Measurements from ENCODE around the gene SLC27A2.
"Not testable (repeated sequence)": the region's sequence is repeated elsewhere in the genome, so short reads cannot be mapped to it uniquely, and the experiment has no call there.

SLC27A2 gene

DNA sequence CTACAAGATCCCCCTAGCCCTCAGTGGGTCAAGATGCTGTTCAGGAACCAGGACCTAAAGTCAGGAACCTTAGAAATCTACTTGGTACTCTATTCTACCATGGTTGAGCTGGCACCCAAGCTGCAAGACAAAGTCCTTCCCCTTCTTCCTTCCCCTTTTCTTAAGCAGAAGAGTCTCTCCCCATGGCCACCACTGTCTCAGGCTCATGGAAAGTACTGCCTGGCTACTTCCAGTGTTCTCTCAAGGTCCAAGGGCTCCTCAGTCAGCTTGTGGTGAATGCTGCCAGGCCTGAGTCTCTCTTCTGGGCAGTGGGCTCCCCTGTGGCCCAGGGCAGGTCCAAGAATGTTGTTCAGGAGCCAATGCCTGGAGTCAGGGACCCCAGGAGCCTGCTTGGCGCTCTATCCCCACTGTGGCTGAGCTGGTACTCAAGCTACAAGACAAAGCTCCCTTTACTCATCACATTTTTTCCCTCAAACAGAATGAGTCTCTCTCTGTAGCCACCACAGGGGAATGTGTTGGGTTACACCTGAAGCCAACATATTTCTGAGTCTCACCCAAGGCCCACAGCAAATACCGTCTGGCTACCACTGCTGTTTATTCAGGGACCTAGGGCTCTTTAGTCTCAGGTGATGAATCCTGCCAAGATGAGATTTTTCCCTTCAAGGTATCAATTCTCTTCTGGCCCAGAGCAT, 18.1 kb upstream of the SLC27A2 start:
- DNase-seq (ENCODE audit: extremely low read depth in 1 of 2, low read depth in 1 of 2) = no peak

DNA sequence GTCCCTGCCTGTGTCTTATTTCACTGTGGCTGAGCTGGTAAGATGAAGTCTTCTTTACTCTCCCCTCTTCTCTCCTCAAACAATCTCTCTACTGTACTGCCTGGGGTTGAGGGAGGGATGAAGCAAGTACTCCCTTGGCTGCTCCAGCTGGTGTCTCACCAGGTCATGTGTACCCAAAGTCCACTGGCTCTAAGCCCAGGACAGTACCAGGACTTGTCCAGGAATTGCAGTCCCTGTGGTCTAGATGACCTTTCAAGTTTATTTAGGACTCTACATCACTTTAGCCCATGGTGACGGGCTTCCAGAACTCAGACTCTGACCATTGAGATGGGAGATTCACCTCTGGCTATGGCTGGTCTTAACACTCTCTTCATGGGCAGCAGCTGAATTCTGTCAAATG, 17.5 kb upstream of the SLC27A2 start:
- DNase-seq (ENCODE audit: extremely low read depth in 1 of 2, low read depth in 1 of 2) = no peak

- DNase-seq (ENCODE audit: extremely low read depth in 1 of 2, low read depth in 1 of 2) = no peak
Observed at GRCh38 chr15:50166216-50166615, 15.8 kb upstream of the SLC27A2 start.

GRCh38 chr15:50167110-50167509, 14.9 kb upstream of the SLC27A2 start:
- DNase-seq (ENCODE audit: extremely low read depth in 1 of 2, low read depth in 1 of 2) = no peak

DNA sequence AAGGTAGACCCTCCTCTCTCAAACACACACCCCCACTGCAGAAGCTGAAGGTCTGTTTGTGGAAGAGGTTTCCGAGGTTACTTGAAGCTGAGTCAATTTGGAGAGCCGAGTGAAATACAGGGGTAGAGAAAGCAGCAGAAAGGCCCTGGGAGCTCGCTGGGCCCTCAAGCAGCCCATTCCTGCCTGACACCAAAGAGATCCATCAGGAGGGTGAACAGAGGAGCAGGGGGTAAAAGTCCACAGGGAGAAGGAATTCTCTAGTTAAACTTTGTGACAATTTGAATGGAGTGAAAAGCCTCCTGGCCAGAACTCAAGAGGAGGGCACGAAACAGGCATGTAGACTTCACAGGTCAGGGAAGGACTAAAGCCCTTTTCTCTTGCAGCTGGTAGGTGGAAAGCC, 13.6 kb upstream of the SLC27A2 start:
- DNase-seq (ENCODE audit: extremely low read depth in 1 of 2, low read depth in 1 of 2) = no peak

- no peak for DNase-seq (ENCODE audit: extremely low read depth in 1 of 2, low read depth in 1 of 2)
Observed at GRCh38 chr15:50168783-50169411, 13.1 kb upstream of the SLC27A2 start.

DNA sequence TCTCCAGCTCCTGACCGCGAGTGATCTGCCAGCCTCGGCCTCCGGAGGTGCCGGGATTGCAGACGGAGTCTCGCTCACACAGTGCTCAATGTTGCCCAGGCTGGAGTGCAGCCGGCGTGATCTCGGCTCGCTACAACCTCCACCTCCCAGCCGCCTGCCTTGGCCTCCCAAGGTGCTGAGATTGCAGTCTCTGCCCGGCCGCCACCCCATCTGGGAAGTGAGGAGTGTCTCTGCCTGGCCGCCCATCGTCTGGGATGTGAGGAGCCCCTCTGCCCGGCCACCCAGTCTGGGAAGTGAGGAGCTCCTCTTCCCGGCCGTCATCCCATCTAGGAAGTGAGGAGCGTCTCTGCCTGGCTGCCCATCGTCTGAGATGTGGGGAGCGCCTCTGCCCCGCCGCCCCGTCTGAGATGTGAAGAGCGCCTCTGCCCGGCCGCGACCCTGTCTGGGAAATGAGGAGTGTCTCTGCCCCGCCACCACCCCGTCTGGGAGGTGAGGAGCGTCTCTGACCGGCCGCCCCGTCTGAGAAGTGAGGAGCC, 9.6 kb upstream of the SLC27A2 start:
- DNase-seq (ENCODE audit: extremely low read depth in 1 of 2, low read depth in 1 of 2) = not testable (repeated sequence)

- DNase-seq (ENCODE audit: extremely low read depth in 1 of 2, low read depth in 1 of 2) = no peak
Observed at GRCh38 chr15:50176869-50177268, 5.1 kb upstream of the SLC27A2 start.

DNA sequence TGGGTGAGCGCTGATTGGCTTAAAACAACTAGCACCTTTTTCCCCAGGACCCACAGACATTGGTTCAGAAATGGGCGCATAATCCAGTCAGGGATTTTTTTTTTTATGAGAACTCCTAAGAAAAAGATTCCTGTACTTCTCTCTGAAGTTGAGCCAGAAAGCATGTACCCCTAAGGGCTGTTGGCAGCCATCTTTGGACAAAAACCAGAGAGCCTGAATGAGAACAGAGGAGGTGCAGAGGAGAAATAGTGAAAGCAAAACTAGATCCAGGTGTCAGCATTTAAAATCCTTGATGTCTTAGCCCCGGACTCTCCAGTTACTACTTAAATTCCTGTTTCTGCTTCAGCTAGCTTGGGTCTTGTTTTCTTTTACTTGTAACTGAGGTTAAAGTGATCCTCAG, 1.9 kb upstream of the SLC27A2 start:
- DNase-seq (ENCODE audit: extremely low read depth in 1 of 2, low read depth in 1 of 2) = no peak

GRCh38 chr15:50180582-50180981, 1.4 kb upstream of the SLC27A2 start:
- DNase-seq (ENCODE audit: extremely low read depth in 1 of 2, low read depth in 1 of 2) = no peak

DNA sequence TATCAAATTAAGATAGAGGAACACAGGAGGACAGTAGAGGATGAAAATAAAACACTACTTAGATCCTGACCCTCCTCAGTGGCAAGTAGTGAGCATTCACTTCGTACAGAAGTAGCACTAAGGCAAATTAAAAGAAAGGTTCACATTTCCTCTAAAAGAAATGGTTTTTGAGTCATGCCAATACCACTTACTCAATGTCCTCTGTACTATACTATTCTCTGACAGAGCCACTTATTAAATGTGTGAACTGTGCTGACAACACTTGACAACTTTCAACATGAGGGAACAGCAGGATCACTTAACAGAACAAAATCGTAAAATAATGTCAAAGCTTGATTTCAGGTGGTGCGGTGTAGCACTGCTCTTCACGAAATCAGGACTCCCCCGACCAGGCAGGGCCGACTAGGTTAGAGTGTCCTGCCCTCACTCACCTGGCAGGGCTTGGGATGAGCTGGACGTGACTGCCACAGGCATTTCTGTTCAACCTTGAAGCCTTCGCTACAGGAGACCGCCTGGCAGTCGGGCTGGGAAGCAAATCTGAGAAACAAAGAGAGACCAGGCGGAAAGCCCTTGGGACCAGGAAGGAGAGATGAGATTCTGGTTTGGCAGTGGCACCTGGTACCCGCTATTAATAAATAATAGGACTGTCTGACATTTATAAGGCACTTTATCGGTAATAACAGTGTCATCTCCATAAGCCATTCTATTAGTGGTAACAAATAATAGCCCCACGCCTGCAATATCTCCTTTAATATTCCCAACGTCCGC, 611 bp upstream of the SLC27A2 start:
- no peak for DNase-seq (ENCODE audit: extremely low read depth in 1 of 2, low read depth in 1 of 2)

DNA sequence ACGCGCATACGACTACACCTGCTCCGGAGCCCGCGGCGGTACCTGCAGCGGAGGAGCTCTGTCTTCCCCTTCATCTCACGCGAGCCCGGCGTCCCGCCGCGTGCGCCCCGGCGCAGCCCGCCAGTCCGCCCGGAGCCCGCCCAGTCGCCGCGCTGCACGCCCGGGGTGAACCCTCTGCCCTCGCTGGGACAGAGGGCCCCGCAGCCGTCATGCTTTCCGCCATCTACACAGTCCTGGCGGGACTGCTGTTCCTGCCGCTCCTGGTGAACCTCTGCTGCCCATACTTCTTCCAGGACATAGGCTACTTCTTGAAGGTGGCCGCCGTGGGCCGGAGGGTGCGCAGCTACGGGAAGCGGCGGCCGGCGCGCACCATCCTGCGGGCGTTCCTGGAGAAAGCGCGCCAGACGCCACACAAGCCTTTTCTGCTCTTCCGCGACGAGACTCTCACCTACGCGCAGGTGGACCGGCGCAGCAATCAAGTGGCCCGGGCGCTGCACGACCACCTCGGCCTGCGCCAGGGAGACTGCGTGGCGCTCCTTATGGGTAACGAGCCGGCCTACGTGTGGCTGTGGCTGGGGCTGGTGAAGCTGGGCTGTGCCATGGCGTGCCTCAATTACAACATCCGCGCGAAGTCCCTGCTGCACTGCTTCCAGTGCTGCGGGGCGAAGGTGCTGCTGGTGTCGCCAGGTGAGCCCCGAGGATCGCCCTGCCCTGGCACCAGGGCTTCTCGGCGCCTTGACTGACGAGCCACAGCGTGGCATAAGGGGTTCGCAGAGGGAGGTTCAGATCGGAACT, 420 bp downstream of the SLC27A2 start:
- no peak for DNase-seq (ENCODE audit: extremely low read depth in 1 of 2, low read depth in 1 of 2)

DNA sequence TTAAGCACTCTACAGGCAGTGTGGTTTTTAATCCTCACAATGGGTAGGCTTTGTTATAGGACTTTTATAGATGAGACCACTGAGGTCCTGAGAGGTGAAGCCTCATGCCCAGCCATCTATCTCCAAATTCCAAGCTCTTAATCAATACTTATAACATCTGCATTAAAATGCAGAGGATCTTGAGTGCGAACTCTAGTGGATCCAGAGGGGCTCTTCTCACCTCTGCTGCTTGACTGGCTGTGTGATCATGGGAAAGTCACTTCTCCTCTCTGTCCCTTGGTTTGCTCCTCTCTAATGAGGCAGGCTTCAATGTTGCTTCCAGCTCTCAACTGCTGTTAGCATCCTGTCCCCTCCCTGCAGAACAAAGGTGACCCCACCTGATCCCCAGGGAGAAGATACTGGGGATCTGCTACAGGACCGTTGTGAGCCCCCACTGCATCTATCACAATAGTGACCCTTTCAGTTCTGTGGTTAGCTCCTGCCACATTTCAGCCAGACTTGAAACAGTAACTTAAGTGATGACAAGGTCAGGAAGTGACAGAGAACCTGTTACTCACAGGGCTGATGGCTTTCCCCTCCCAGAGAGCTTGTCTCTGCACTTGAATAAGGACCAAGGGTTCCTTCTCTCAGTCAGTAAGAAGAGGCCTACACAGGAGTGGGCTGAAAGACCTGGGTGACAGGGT, 1.3 kb downstream of the SLC27A2 start:
- no peak for DNase-seq (ENCODE audit: extremely low read depth in 1 of 2, low read depth in 1 of 2)

GRCh38 chr15:50184863-50185504, 3.0 kb downstream of the SLC27A2 start:
- no peak for DNase-seq (ENCODE audit: extremely low read depth in 1 of 2, low read depth in 1 of 2)

DNA sequence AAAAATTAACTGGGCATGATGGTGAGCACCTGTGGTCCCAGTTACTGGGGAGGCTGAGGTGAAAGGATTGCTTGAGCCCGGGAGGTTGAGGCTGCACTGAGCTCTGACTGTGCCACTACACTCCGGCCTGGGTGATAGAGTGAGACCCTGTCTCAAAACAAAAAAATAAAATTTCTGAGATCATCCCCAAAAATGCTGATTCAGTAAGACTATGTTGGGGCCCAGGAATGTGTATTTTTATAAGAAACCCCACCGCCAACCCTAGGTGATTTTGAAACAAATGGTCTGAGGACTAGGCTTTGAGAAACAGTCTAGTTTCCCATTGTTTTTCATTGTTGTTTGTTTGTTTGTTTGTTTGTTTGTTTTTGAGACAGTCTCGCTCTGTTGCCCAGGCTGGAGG, 4.1 kb downstream of the SLC27A2 start:
- DNase-seq (ENCODE audit: extremely low read depth in 1 of 2, low read depth in 1 of 2) = no peak

- DNase-seq (ENCODE audit: extremely low read depth in 1 of 2, low read depth in 1 of 2) = no peak
Observed at GRCh38 chr15:50186752-50187151, 4.8 kb downstream of the SLC27A2 start.

DNA sequence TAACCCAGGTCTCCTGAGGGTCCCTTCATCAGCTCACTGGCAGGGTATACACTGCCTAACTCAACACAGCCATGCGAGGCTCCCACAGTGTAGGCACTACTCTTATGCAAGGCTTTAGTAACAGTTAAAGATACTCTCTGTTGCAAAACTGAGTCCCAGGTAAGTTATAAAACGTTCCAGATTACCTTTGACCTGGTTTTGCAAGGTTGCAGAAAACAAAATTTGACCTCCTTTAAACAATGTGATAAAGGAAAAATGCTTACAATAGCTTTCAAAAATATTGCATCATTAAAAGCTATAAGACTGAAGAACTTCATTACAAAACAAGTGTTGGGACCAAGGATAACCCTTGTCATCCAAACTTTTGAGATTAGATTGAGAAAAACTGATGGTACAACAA, 5.5 kb downstream of the SLC27A2 start:
- DNase-seq (ENCODE audit: extremely low read depth in 1 of 2, low read depth in 1 of 2) = no peak

GRCh38 chr15:50187997-50188396, 6.0 kb downstream of the SLC27A2 start:
- no peak for DNase-seq (ENCODE audit: extremely low read depth in 1 of 2, low read depth in 1 of 2)

DNA sequence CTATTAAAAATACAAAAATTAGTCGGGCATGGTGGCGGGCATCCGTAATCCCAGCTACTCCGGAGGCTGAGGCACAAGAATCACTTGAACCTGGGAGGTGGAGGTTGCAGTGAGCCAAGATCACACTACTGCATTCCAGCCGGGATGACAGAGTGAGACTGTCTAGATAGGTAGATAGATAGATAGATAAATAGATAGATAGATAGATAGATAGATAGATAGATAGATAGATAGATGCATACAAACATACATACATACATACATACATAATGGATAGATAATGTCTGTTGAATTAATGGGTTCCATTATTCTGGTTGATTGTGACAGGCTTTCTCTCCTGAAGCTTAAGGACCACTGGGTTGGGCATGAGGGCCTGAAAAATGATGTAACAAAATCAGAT, 6.8 kb downstream of the SLC27A2 start:
- DNase-seq (ENCODE audit: extremely low read depth in 1 of 2, low read depth in 1 of 2) = not testable (repeated sequence)

DNA sequence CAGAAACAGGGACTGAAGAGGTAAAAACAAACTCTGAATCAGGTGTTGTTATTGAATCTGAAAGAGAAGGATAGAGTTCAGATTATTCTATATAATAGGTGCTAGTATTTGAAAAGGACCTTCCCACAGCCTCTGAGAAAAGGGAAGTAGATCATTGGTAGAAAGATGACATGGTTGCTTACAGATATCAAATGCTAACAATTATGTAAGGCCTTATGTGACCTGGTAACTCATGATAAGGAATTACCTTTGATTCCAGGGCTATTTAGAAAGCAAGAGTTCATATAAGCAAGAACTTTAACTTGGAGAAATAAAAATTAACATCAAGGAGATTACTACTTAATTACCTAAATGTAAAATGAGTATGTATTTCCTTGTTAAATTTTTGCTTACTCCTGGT, 7.6 kb downstream of the SLC27A2 start:
- no peak for DNase-seq (ENCODE audit: extremely low read depth in 1 of 2, low read depth in 1 of 2)
